Left renal pelvis (tissue), 4 donors: ENCODE data around the gene MAPK10. TPM values are rescaled to one million over a fixed set of nuclear protein-coding genes. Genes with fewer than 3 reads are reported as not detected.
A peak's percentile ranks its signal among the peaks of the same experiment; 100 is the strongest.
"Not testable (repeated sequence)": the region's sequence is repeated elsewhere in the genome, so short reads cannot be mapped to it uniquely, and the experiment has no call there.

Experiments used
- DNase-seq, 4 donors: peaks; one replicate each; pipeline ENCODE4 v3.0.0-alpha.2; 2013; ENCODE audit warnings: low read depth in 4 of 4, low spot score in 3 of 4
- polyA plus RNA-seq, 4 donors: library from polyadenylated mRNA; unstranded; fragments of 120-200 nt; gene quantifications; one replicate each; pipeline ENCODE4 v1.2.1, GENCODE V29; 2013; ENCODE audit not compliant: insufficient read length in 4 of 4

Gene MAPK10
- polyA plus RNA-seq, 4 donors: 49.3 to 71.6 (median 60.0) TPM

DNA sequence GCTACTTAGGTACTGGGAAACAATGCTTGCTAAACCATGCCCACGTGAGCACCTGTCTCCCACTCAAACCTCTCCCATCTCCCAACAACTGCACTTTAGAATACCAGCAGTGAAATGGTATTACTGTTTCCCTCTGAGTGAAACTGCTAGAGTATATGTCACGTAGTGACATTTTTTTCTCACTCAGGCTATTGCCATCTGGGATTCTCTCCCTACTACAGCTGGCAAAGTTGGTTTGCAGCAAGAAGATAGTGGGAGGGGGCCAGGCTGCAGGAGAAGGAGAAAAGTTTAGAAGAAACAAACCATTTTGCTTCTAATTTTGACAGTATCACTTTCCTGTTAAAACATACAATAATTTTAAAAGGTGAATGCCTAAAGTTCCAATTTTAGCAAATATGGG, 358.3 kb downstream of the MAPK10 start:
- no peak for DNase-seq

DNA sequence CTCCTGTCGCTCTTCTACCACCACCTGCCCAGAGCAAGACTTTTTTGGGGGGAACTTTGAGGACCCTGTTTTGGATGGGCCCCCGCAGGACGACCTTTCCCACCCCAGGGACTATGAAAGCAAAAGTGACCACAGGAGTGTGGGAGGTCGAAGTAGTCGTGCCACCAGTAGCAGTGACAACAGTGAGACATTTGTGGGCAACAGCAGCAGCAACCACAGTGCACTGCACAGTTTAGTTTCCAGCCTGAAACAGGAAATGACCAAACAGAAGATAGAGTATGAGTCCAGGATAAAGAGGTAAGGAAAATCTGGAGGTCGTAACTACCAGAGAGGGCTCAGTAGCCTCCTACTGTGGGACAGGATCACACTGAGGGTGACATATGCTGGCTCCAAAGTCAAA, 364.5 kb downstream of the MAPK10 start:
- DNase-seq: no peak

DNA sequence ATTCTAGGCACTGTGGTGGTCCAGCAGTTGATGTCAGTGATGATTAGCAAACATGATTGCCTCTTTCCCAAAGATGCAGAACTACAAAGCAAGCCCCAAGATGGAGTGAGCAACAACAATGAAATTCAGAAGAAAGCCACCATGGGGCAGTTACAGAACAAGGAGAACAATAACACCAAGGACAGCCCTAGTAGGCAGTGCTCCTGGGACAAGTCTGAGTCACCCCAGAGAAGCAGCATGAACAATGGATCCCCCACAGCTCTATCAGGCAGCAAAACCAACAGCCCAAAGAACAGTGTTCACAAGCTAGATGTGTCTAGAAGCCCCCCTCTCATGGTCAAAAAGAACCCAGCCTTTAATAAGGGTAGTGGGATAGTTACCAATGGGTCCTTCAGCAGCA, 365.3 kb downstream of the MAPK10 start:
- DNase-seq: no peak

DNA sequence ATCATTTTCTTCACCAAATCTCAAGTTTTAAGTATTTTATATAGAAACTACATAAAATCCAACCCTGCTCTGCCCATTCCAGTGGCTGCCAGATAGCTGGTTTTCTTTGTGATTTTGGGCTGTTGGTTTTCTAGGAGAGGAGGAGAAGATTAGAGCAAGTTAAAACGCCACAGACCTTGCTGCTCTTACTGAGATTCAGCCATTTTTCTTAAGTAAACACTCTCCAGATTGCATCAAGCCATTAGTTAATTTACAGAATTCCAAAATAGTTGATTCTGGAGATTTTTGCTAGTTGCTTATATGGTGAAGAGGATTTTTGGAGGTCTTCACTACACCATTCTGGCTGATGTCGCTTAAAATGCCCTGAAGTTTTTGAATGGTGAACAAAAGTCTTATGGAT, 366.2 kb downstream of the MAPK10 start:
- DNase-seq: no peak

DNA sequence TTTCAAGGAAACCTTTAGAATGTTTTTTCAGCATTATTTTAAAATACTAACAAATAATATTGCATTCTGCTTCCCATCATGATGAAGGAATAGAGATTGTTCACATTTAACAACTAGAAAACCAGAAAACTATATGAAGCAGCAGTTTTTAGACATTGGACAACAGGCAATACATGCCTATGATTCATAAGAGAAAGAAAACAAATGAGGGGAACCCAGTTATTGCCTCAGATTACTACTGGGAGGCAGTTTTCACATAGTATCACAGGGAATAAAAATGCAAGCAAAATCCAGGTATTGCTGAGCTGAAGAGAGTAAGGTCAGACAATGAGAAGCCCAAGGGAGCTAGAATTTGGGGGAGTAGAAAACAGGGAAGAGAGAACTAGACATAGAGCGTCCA, 373.6 kb downstream of the MAPK10 start:
- DNase-seq: no peak

DNA sequence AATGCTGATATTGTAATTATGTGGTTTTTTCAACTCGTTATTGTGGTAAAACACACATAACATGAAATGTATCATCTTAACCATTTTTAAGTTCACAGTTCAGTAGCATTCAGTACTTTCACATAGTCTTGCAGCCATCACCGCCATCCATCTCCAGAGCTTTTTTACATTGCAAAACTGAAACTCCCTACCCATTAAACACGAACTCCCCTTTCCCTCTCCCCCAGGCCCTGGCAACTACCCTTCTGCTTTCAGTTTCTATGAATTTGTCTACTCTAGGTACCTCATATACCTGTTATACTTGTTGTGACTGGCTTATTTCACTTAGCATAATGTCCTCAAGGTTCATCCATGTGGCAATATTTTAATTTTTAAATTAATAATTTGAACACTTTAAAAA, 380.6 kb downstream of the MAPK10 start:
- DNase-seq: no peak

DNA sequence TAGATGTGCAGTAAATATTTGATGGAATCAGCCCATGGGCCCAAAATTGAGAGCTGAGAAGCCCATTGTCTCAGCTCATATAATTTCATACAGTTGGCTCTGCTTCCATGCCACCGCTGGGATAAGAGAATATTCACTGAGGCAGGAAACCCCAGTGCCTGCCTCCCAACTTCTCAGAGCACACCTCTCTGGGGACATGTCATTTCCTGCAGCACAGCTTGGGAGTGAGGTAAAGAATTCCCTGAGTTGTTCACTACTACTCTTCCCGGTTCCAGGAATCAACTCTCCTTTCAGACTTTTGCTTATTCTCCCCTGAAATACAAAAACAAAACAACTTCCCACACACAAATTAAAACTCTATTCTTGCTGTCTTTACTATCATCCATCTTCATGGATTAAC, 389.3 kb downstream of the MAPK10 start:
- no peak for DNase-seq

DNA sequence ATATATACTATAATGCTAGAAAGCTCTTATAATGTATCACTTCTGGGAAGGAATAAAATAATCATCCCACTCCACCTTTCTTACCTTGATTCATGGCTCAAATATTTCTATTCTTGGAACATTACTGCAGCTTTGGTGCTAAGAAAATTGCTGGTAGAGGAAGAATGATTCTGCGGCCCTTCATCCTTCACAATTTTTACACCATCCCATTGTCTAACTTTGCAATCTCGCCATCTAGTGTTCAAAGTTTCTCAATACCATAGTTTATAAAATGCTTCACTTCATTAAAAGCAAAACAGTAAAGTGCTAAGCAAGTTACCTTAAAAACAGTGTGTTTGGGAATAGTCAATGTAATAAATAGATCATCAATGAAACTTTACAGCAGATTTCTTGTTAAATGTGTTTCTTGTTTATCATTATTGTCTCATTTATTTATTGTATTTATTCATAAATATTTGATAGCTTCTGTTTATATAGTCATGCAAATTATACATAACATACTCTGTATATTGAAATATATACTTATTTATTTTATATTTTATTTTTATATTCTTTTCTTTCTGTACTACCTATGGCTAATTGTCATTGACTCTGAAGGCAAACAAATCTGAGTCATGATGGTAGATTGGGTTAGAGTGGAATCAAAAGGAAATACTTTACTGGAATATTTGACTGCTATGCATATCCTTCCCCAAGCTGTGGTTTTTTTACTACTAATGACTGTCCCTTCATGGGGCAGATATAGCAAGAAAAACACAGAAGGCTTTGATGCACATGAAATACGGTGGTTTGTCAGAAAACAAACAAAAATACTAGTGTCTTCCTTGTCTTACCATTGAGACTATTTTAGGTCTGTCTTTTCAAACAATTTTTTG, 390.7 kb downstream of the MAPK10 start:
- DNase-seq: peak in 3 of 4 donors; percentile 41 to 52 (median 46)

DNA sequence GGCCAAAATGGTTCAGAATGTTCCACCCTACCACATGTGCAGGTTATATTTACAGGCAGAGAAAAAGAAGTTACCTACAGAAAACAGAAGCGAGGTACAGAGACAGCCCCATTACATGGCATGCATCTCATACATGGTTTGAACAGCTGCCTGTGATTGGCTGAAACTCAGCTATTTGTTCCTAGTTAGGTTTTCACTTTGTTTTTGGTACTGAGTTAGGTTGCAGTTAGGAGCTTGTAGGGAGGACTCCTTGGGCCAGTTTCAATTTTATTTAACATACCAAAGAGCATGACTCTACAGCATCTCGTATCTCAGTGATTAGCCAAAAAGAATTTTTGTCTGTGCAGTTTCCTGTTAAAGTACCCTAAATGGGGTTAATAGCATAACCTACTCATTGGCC, 392.0 kb downstream of the MAPK10 start:
- DNase-seq: no peak

DNA sequence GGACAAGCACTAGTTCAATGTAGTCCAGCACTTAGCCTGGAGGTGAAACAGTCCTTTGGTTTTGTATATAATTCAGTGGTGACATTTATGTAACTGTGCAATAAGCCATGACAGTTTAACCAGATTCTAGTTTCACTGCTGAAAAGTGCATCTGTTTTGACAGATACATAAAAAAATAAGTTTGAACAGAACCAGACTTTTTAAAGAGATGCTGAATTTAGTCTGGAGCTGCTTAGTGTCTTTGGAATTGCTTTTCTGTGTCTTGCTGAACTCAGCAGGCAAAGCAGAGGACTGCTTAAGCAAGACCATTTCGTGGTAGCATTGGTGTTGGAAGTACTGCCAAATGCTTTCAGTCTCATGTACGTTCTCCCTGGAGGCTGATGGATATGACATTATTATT, 393.5 kb downstream of the MAPK10 start:
- no peak for DNase-seq

DNA sequence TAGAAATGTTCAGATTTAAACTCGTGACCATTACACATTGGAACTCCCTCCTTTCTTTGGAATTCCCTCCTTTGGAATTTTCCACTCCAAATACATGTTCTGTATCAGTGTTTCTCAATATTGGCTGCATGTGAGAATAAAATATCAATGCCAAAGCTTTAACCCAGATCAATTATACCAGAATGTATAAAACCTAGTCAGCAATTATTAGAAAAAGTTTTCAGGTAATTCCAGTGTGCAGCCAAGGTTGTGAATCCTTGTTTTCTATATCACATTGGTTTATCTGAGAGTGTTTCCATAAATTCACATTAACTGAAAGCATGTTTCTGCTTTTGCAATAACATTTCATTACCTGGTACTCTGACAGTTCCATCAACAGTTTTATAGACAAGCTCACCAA, 394.3 kb downstream of the MAPK10 start:
- DNase-seq: no peak

DNA sequence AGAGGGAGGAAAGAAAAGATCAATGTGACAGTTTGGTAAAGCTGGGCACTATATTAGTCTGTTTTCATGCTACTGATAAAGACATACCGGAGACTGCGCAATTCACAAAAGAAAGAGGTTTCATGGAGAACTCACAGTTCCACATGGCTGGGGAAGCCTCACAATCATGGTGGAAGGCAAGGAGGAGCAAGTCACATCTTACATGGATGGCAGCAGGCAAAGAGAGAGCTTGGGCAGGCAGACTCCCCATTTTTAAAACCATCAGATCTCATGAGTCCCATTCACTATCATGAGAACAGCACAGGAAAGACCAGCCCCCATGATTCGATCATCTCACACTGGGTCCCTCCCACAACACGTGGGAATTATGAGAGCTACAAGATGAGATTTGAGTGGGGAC, 394.8 kb downstream of the MAPK10 start:
- DNase-seq: not testable (repeated sequence)

DNA sequence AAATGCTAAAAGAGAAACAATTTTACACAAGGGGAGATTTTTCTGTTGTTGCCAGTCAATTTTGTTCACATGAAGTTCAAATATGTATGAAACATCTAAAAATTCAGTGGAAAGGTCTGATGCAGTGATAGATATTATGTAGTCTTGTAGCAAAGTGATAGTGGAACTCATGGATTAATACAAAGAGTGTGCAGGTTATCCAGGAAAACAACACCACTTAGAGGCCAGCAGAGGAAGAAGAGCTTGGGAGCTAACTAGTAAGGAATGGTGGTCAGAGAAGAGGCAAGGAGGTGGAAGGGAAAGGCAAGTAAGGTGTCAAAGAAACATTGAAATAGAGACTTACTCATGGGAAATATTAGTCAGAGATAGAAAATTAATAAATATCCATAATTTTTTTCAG, 395.6 kb downstream of the MAPK10 start:
- DNase-seq: no peak

DNA sequence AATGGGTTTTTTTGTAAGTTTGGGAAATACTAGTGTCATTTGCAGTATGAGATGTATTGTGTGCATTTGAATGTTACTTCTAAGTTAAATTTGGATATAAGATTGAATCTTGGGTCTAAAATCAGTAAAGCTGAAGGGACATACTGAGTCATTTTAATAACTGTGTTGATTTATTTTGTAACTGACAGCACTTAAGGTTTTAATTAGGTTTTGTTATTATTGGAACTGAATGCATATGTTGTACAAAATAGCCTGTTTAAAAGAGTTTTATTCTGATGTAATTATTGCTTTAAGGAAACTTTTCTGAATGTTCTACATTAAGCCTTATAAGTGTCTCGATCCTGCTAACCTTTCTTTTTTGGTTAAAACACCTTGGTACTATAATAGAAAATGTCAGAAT, 396.6 kb downstream of the MAPK10 start:
- DNase-seq: no peak

DNA sequence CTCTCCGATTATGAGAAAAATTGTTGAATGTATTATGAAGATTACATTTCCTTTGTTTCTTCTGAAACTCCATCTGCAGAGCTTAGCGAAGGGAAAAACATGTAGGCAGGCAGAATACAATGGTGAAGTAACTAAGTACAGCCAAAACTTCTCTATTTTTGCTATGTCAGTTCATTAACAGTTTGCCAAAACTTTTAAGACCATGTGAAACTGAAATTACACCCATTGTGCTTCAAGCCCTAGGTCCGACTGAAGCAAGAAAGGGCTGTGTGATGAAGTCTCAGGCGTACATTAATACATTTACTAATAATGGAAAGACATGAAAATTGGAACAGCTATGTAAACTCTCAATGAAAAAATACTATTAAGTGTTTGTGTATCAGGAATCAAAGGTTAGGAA, 398.0 kb downstream of the MAPK10 start:
- no peak for DNase-seq

DNA sequence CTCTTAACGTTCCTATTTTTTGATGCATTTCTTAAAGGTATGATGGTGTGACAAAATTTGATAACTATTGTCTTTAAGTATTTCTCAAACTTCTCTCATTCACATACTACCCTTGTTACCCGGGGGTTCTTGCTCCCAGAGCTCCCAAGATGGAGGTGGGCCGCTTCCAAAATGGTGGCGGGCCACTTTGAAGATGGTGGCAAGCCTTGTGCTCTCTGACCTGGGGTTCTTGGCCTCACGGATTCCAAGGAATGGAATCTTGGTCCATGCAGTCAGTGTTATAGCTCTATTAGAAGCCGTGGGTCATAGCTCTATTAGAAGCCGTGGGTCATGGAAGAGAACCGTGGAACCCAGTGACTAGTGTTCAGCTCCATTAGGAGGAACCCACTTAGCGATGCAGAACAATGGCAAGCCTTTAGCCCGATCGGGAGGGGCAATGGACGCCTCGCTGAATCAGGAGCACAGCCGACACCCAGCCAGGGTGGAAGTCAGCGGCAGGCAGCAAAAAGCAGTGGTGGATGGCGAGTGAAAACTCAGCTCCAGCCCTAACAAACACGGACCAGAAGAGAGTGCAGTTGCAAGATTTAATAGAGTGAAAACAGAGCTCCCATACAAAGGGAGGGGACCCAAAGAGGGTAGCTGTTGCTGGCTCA, 403.4 kb downstream of the MAPK10 start:
- no peak for DNase-seq

DNA sequence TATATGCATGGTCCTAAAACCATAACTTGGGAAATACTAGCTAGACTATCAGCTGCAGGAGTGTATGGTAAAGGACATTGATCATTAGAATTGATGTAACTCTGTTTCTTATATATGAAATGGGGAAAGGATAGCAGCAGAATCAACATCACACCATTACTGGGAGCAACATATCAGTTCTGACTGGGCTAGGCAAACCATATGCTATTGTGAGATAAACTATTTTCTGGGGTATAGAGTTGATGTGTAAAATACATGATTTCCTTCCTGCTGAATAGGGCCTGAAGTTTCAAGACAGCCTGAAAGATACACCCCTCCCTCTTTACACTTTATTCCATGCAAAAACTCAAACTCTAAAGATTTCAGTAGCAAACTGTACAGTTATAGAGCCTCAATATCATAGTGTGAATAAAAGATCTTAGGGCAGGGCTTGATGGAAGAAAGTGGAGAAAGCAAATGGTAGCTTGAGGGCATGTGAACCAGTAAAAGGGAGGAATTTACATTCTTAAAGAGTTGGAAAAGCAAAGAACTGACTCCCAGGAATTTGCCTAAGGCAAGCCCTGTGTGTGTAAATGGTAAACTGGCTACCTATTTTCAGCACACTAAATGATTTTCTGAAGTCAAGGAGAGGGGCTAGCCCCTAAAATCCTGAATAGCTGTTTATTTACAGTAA, 404.1 kb downstream of the MAPK10 start:
- DNase-seq: no peak

DNA sequence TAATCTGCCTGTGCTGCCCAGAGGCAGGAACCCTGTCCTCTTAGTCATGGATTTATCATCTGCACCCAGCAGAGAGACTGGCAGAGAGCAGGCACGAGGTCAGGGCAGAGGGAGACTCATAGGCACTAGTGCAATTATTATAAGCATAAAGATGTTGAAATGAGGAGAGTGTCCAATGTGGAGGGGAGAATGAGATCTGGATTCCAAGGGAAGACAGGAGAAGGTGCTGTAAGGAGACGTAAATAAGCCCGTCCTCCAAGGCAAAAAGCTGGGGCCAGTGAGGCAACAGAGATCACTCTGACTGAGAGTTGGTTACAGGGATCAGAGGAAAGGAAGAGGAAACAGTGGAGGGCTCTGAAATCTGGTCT, 406.2 kb downstream of the MAPK10 start:
- no peak for DNase-seq

DNA sequence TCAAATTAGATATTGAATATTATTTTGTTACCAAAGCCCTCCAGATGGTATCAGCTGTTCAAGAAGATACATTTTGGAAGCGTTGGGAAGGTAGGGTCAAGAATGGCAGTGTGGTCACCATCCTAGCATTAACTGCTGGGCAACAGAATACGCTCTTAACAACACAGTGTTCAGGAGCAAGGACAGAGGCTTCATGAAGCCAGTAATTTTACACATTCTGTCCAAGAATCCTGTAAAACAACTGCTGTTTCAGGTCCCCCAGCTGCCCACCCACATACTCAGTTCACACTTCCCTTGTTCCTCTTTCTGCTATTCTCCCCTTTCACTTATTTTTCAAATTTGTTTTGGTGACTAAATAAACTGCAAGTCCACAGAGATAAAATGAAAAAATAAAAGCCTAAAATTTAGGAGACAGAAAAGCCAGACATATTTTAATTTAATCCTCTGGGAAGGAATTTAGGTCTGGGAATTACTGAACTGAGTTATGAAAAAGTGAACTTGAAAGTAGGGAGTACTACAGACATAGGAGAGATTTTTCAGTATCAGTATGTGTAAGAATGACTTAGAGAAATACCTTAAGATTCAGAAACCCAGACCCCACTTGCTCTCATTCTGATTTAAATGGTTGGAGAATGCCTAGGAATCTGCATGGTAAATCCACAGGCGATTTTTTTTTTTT, 406.7 kb downstream of the MAPK10 start:
- no peak for DNase-seq

DNA sequence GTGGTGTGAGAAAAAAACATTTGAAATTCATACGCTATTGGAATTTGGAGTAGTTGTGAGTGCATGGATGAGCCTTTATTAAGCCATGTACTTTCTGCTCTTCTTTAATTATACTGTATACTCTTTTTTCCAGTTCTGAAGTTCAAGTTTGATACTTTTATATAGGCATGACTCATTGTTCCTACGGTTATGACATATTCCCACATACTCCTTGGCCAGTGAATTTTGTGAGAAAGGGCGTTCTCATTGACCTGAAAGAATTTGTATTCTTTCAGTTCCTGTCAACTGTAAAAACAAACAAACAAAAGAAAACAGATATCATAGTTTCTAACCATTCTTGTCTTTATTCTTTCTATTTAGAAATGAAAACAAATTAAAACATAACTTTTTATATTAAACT, 407.3 kb downstream of the MAPK10 start:
- no peak for DNase-seq

DNA sequence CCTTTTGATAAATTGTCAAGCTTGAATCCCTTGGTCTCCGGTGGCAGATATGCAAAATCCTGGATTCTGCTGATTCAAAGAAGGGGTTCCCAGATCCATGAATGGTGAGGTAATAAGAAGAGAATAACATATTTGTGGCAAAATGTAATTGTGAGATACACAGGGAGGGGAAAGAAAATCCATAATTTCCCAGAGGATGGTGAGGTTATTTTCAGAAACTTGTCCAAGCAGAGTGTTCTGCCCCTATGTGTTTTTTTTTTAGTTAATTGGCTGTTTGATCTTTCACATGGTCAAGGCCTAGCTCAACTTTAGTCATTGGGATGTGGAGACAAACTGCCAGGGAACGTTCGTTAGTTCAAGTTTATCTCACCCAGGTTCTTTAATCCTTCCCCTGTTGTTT, 408.8 kb downstream of the MAPK10 start:
- DNase-seq: no peak
